Pulmonary artery endothelial cell (primary cell): Measurements from ENCODE around the gene PRKN. TPM values are rescaled to one million over a fixed set of nuclear protein-coding genes. Genes with fewer than 3 reads are reported as not detected.
"Not testable (repeated sequence)": the region's sequence is repeated elsewhere in the genome, so short reads cannot be mapped to it uniquely, and the experiment has no call there.

Source experiments
- DNase-seq: peaks from one replicate; pipeline ENCODE4 v3.0.0-alpha.2; 2011; ENCODE audit warnings: low read depth, low spot score
- total RNA-seq: library from RNA; depleted of rRNA; stranded (reverse); fragments of >200 nt; gene quantifications from 2 replicates; pipeline ENCODE4 v1.2.3, GENCODE V29; 2014

PRKN gene
- total RNA-seq, 1 donor from 2014 or later: 0.59 TPM

DNA sequence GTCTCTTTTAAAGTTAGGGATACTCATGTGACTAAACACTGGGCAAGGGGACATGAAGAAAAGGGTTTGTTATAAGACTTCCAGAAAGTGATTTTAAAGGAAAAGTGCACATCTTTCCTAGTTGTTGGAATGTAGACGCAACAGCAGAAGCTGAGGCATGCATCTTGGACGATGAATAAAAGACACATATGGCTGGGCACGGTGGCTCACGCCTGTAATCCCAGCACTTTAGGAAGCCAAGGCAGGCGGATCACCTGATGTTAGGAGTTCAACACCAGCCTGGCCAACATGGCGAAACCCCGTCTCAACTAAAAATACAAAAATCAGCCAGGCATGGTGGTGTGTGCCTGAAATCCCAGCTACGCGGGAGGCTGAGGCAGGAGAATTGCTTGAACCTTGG, 905.4 kb downstream of the PRKN start:
- DNase-seq: not testable (repeated sequence)

GRCh38 chr6:161817881-161818280, 909.7 kb downstream of the PRKN start:
- DNase-seq: no peak

DNA sequence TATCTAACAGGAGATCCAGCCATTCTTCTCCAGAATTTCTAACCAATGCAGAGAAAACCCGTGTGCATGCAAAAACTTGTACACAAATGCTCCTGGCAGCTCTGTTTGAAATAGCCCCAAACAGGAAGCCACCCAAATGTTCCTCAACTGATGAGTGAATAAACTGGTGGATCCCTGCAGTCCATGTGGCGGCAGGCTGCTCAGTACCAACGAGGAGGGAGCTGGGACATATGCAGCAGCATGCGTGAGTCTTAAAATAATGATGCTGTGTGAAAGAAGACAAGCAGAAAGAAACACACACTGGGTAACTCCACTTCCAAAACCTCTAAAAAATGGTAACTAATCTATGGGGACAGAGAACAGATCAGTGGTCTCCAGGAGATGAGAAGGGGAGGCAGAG, 911.6 kb downstream of the PRKN start:
- DNase-seq: no peak

GRCh38 chr6:161813156-161813555, 914.4 kb downstream of the PRKN start:
- DNase-seq: no peak

DNA sequence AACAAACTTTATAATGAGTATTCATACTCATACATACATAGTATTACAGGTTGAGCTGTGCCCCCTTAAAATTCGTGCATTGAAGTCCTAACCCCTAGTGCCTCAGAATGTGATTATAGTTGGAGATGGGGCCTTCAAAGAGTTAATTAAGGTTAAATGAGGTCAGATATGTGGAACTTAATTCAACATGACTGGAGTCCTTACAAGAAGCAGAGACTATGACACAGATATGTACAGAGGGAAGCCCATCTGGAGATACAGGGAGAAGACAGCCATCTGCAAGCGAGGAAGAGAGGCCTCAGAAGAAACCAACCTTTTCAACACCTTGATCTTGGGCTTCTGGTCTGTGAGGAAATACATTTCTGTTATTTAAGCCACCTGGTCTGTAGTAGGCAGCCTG, 917.6 kb downstream of the PRKN start:
- DNase-seq: no peak

GRCh38 chr6:161804838-161805237, 922.7 kb downstream of the PRKN start:
- DNase-seq: no peak

GRCh38 chr6:161803131-161803530, 924.4 kb downstream of the PRKN start:
- no peak for DNase-seq

- DNase-seq: no peak
Measured at GRCh38 chr6:161802231-161802630, 925.3 kb downstream of the PRKN start.

DNA sequence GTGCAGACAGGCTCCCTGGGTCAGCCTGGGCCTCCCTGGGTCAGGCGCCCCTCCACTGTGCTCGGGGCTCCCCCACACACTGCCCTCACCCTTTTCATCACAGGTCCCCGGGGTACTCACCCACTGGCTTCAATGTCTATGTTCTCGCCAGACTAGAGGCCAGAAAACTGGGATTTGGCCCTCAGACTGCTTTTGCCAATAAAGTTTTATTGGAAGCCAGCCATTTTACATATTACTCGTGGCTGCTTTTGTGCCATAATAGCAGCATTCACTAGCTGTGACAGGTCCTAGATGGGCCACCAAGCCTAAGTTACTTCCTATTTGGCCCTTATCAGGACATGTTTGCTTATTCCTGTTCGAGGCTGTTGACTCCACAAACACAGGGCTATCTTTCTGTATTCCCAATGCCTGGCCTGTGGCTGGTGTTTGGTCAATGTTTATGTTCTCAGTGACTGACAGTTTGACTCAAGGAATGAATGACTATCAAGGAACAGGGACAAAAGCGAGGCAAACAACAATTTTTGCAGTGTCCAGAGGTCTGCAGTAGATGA, 928.6 kb downstream of the PRKN start:
- DNase-seq: no peak

DNA sequence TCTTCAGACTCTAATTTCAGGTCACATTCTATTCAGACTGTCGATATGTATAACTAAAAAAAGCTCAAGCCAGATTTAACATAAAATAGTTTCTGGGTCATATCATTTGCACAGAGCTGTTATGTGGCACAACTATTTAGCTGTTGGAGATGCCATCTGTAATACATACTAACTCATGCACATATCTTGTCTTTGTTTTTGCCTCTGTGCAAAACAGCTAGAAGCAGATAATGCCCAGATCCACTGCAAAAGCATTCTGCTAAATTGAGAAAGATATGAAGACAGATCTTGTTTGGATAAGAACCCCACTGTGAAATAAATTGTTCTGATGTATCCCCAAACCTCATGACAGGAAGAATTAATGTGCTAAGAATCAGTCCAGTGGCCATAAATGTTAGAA, 930.9 kb downstream of the PRKN start:
- DNase-seq: no peak

GRCh38 chr6:161792851-161793493, 934.6 kb downstream of the PRKN start:
- no peak for DNase-seq

GRCh38 chr6:161788531-161788930, 939.0 kb downstream of the PRKN start:
- no peak for DNase-seq

DNA sequence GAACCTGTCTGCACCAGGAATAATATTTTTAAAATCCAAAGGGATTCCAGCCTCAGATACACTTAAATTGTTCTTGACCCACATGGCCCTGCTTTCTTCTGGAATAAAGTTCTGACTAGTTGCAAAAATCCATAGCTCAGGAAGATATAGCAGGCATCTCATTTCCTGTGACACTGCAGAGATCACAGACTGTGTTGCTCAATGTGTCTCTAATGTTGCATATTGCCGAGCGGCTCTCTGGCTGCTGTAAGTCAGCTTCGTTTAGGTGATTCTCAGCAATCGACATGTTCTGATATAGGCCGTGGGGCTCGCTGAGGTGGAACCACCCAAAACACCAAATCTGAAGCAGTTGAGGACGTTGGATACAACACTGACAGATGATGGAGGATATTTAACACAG, 955.4 kb downstream of the PRKN start:
- no peak for DNase-seq

- DNase-seq: no peak
Measured at GRCh38 chr6:161761966-161762365, 965.6 kb downstream of the PRKN start.

DNA sequence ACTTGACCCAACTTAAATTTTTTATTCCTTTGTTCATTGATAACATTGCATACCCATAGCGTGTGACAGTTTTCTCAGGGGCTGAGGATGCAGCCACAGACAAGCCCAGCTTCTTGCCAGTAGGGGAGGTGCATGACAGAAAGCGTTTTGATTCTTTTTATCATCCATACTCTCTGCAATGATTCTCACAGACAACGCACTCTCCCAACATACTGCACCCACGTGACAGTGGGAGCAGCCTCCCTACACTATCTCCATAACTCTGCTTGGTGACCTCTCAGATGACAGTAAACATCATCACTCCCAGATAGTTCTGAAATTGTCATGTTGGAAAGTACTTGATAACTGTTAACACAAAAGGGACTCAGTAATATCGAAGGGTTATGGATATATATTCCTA, 972.5 kb downstream of the PRKN start:
- no peak for DNase-seq

DNA sequence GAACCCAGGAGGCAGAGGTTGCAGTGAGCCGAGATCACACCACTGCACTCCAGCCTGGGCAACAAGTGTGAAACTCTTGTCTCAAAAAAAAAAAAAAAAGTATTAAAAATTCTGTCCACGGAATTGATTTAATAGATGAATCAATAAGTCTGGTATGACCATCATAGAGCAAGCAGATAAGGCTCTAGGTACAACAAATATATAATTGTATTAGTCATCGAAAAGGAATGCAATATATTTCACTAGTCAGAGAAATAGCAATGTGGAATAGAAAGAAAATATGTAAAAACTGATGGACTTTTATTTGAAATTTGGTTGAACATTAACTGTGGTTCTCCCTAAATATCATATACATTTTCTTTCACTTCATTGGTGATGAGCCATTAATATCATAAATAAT, 976.9 kb downstream of the PRKN start:
- DNase-seq: no peak

DNA sequence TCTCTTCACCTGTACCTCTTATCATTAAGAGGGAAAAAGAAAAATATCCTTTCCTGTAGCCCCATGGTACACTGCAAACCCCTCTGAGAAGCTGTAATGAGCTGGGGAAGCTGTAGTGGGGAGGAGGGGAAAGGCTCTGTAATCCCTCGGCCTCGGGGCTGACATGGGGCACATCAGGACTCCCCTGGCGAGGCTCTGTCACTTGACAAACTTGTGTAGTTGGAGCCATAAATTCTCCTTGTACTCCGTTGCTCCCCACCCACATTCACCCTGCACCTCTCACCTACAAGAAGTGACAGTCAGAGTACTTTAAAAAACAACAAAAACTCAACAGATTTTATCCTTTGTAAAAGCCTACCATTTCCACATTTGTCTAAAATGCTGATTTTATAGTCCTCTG, 978.0 kb downstream of the PRKN start:
- no peak for DNase-seq

GRCh38 chr6:161748535-161749416, 978.8 kb downstream of the PRKN start:
- DNase-seq: no peak

GRCh38 chr6:161747506-161747905, 980.1 kb downstream of the PRKN start:
- no peak for DNase-seq

DNA sequence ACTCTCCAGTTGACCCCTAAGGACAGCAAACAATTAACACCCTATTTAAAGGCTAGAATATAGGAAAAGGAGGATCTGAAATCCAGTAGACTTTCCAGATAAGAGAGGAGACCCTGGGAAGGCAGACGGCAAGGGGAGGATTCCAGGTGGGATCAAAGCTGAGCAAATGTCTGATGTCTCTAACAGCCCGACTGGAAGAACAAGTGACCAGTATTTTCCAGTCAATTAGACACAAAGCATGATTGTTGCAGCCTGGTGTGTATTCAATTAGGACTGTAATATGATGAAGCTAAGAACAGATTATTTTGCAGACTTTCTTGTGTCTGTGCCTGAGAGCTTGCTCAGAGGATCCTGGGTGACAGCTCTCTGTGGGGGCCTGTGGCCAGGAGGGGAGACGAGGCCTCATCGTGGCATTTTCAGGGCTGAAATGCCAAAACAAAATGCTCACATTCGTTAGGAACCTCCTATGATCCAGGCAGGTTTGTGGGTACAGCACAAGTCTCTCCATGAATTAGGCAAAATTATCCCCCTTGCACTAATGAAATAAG, 981.9 kb downstream of the PRKN start:
- DNase-seq: no peak

DNA sequence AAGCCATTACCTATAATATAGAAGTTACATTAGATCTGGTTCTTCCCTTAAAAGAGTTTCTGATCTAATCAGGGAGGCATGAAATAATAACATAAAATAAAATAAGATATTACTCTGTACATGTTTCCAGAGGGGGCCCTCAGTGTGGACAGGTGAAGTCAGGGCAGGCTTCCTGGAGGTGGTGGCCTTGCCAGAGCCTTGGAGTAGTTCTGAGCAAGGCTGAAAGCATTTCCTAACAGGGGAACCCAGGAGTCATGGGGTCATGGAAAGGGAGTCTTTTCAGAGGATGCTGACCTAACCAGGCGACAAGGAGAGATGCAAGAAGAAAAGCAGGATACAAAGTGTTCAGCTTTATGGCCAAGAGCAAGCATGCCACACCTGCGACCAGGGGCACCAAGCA, 982.4 kb downstream of the PRKN start:
- DNase-seq: no peak
